Hindlimb muscle (tissue), 1 donor: Measurements from ENCODE around the gene SNF8. TPM values are rescaled to one million over a fixed set of nuclear protein-coding genes. Genes with fewer than 3 reads are reported as not detected.
"Not testable (repeated sequence)": the region's sequence is repeated elsewhere in the genome, so short reads cannot be mapped to it uniquely, and the experiment has no call there.

Source experiments
- DNase-seq: peaks from one replicate; pipeline ENCODE4 v3.0.0-alpha.2; 2013
- polyA plus RNA-seq: library from polyadenylated mRNA; unstranded; fragments of 120-200 nt; gene quantifications from one replicate; pipeline ENCODE4 v1.2.1, GENCODE V29; 2013; ENCODE audit not compliant: insufficient read length

The SNF8 gene, protein sequence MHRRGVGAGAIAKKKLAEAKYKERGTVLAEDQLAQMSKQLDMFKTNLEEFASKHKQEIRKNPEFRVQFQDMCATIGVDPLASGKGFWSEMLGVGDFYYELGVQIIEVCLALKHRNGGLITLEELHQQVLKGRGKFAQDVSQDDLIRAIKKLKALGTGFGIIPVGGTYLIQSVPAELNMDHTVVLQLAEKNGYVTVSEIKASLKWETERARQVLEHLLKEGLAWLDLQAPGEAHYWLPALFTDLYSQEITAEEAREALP
- polyA plus RNA-seq: 63.6 TPM

GRCh38 chr17:48944515-48945260 is at the start of gene SNF8:
Gene SNF8 (minus strand): TSS chr17:48944842. CDS start chr17:48944734, 108 bp downstream.
- peak; percentile 93 for DNase-seq

- DNase-seq: no peak
Measured at GRCh38 chr17:48993951-48994350, 49.3 kb upstream of the SNF8 start.

- no peak for DNase-seq
Measured at GRCh38 chr17:48993305-48993704, 48.7 kb upstream of the SNF8 start.

GRCh38 chr17:48992444-48992843 is 47.8 kb upstream of the SNF8 start:
- no peak for DNase-seq

GRCh38 chr17:48990882-48991357 is 46.3 kb upstream of the SNF8 start:
- DNase-seq: no peak

DNA sequence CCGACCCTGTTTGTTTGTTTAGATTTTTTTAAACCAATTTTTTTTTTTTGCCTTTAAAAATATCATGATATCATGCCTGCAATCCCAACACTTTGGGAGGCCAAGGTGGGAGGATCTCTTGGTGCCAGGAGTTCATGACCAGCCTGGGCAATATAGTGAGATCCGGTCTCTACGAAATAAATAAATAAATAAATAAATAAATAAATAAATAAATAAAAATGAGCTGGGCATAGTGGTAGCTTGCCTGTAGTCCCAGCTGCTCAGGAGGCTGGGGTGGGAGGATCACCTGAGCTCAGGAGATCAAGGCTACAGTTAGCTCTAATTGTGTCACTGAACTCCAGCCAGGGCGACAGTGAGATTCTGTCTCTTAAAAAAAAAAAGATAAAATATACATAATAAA is 44.5 kb upstream of the SNF8 start:
- no peak for DNase-seq

DNA sequence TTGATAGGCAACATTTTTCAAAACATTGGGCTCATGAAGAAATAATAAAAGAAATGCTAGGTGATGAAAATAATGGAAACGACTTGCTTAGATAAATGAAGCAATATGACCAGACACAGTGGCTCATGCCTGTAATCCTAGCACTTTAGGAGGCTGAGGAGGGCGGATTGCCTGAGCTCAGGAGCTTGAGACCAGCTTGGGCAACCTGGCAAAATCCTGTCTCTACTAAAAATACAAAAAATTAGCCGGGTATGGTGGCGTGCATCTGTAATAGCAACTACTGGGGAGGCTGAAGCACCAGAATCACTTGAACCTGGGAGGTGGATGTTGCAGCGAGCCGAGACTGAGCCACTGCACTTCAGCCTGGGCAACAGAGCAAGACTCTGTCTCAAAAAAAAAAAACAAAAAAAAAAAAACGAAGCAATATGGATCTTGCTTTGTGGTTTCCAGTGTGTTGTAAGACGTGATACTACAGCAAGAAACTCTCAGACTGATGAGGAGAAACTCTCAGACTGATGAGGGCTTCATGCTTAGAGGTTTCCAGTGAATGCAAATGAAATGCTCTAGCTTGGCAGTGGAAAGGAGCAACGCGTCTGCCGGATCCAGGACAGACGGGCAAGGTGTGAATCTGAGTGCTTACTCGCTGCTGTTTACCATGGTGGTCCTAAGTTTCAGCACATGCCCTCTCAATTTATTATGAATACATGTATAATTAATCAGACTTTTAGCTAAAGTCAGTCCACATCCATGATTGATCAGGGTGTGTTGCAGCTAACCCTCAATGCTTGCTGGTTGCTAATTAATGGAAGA is 41.0 kb upstream of the SNF8 start:
- DNase-seq: no peak

DNA sequence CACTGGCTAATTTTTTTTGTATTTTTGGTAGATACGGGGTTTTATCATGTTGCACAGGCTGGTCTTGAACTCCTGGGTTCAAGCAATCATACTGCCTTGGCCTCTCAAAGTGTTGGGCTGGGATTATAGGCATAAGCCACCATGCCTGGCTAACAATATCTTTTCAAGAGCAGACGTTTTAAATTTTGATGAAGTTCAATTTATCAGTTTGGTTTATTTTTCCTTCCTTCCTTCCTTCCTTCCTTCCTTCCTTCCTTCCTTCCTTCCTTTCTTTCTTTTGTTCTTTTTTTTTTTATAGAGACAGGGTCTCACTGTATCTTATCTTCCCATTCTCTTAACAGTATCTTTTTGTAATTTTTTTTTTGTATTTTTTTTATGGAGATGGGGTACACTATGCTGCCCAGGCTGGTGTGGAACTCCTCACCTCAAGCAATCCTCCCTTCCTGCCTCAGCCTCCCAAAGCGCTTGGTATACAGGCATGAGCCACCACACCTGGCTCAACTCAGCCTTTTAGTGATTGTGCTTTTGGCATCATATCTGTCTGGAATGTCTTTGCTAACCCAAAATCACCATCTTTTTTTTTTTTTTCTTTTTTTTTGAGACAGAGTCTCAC is 37.4 kb upstream of the SNF8 start:
- DNase-seq: no peak

GRCh38 chr17:48973806-48974205 is 29.2 kb upstream of the SNF8 start:
- DNase-seq: no peak

GRCh38 chr17:48972749-48973097 is 28.1 kb upstream of the SNF8 start:
- no peak for DNase-seq

GRCh38 chr17:48970865-48971687 is 26.4 kb upstream of the SNF8 start:
- DNase-seq: no peak

DNA sequence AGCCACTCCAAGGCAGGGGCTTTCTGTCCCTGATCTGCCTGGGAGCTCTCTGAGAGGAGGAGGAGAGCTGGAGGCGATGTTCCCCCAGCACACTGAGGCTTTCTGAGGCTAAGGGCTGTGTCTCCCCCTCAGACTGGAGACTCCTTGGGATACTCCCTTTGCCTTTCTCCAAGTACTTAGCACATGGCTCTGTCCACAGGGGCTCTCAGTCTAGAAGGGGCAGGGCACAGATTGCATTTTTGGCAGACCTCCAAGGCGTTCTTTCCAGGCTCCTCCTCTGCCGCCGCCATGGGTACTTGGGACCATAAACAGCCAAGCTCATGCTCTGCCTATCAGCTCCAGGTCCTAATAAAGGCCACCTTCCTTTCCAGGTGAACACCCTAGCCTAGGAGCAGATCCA is 25.6 kb upstream of the SNF8 start:
- no peak for DNase-seq

GRCh38 chr17:48961516-48962233 is 17.0 kb upstream of the SNF8 start:
- no peak for DNase-seq

GRCh38 chr17:48960834-48961515 is 16.3 kb upstream of the SNF8 start:
- no peak for DNase-seq

DNA sequence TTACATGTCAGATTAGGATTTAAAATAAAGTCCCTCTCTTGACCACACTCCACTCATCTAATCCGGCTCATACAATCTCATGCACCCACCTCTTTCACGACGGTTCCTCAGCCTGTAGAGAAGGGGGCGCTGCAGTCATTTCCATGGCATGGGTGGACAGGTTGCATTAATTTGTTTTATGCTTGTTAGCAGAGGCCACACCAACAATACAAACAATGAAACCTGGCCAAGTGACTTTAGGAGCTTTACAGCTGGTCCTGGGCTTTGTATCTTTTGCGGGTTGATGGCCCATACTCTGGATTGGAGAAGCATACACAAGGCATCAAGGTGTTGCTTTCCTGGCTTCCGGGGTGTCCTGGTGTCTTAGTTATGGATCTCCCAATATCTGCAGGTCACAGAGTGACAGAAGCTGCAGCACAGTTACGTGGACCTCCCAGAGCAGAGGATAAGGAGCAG is 9.7 kb upstream of the SNF8 start:
- DNase-seq: no peak

DNA sequence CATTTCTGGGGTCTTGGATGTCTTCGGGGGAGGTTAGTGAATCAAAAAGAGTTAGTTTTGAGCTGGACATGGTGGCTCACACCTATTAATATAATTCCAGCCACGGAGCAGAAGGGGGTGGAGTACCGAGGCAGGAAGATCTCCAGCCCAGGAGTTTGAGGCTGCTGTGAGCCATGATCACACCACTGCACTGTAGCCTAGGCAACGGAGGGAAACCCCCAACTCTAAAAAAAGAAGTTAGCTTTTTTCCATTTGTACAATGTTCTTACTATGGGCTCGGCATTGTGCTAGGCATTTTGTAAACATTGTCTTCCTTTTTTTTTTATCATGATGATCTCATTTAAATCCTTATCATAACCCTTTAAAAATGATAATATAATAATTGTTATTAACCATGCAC is 8.3 kb upstream of the SNF8 start:
- DNase-seq: no peak

DNA sequence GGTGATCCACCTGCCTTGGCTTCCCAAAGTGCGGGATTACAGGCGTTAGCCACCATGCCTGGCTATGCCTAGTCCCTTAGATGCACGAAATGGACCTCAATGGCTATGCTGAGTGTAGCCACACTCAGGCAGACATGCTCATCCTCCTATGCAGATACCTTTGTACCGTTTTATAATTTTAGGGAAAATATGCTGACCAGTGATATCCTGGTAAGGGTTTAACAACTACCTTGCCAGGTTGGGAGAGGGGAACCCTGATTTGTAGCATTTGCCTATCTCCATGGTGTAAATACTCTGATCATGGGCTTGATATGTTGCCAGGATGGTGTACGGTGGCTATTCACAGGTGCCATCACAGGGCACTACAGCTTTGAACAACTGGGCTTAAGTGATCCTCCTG is 6.9 kb upstream of the SNF8 start:
- DNase-seq: no peak

- DNase-seq: not testable (repeated sequence)
Measured at GRCh38 chr17:48945261-48945651, 614 bp upstream of the SNF8 start.

DNA sequence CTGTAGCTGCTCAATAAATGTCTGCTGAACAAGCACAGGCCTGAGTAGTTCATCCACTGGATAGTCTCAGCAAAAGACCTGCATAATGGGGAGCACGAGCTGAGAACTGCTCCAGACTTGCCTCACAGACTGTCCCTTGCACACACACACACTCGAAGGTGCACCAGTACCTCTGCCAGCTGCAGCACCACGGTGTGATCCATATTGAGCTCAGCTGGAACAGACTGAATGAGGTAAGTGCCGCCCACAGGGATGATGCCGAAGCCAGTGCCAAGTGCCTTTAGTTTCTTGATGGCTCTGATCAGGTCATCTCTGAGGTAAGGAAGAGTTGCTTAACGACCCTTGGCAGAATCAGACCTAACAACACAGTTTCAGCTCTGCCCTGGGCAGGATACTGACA is 11.6 kb downstream of the SNF8 start:
- DNase-seq: no peak

DNA sequence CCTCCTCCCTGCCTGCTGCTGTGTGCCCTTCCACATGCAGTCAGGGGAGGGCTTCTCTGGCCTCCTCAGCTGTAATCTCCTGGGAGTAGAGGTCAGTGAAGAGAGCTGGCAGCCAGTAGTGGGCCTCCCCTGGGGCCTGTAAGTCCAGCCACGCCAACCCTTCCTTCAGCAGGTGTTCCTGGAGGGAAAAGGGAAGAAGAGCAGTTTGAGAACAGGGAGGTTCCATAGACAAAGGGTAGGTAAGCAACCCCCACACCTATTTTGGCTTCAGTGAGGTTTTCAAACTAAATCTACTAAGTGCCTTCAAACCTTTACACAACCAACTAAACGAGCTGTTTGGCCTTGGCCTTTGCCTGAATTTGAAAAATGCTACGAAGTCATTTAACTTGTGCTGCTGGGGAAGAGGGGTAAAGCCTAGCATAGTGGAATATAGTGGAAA is 14.2 kb downstream of the SNF8 start:
- no peak for DNase-seq

- no peak for DNase-seq
Measured at GRCh38 chr17:48929812-48930165, 14.9 kb downstream of the SNF8 start.
